Measurements from ENCODE around the gene TTC9B. TPM values are rescaled to one million over a fixed set of nuclear protein-coding genes. Genes with fewer than 3 reads are reported as not detected.

Gene TTC9B
- total RNA-seq, 1 experiment from 2014 or later, result not detected

GRCh38 chr19:40217027-40217810, 965 bp downstream of the TTC9B start (continued):
- TF ChIP-seq TEAD1 (CRISPR knock-in tag; IDR thresholded peaks at IDR 0.05) (no peak), ZNF121 (CRISPR knock-in tag; IDR thresholded peaks at IDR 0.05) (no peak), MYBL2 (CRISPR knock-in tag; IDR thresholded peaks at IDR 0.05) (0 out of 2 replicates have a peak, but pooled peaks have one; percentile 26), E2F4 (CRISPR knock-in tag; IDR thresholded peaks at IDR 0.05; ENCODE audit: borderline replicate concordance, low read depth) (no peak), OVOL2 (CRISPR knock-in tag; IDR thresholded peaks at IDR 0.05; ENCODE audit: borderline replicate concordance) (no peak), IRF1 (CRISPR knock-in tag; IDR thresholded peaks at IDR 0.05) (no peak), MAX (CRISPR knock-in tag; IDR thresholded peaks at IDR 0.05) (peak; percentile 51; the same call in 1 of the 2 replicates), NR1H2 (CRISPR knock-in tag; IDR thresholded peaks at IDR 0.05) (no peak), ZNF423 (CRISPR knock-in tag; IDR thresholded peaks at IDR 0.05) (0 out of 2 replicates have a peak, but pooled peaks have one; percentile 5)

- no peak overlapping the region for H3K27ac Mint-ChIP-seq
- DNase-seq (ENCODE audit: low spot score) (no peak), ATAC-seq (no peak)
- H3K4me3 Mint-ChIP-seq, result peak overlapping the region; percentile 50
- no peaks in the 10 kb centered on the region for H3K9me3 Mint-ChIP-seq
- POLR2A ChIA-PET, result no interaction called here
- no peaks in the 10 kb centered on the region for H3K36me3 Mint-ChIP-seq
- CTCF ChIA-PET, result interaction anchor here (1.1 to 4.6 kb wide), 23 partner anchors 9 to 452 kb away, joined by 3 to 67 read pairs (median 13); partner anchors contain the start of genes CCNP, MAP3K10 and PSMC4
- H3K4me1 Mint-ChIP-seq, result peaks cover 9% of the 10 kb centered on the region
- TF ChIP-seq MXD4 (CRISPR knock-in tag; IDR thresholded peaks at IDR 0.05; ENCODE audit: borderline replicate concordance) (no peak), CBFB (CRISPR knock-in tag; IDR thresholded peaks at IDR 0.05; ENCODE audit: low read depth) (no peak), FOXJ3 (CRISPR knock-in tag; IDR thresholded peaks at IDR 0.05; ENCODE audit: borderline replicate concordance) (no peak), TP53 (CRISPR knock-in tag; IDR thresholded peaks at IDR 0.05) (no peak)
- peaks cover 40% of the 10 kb centered on the region for H3K27me3 Mint-ChIP-seq (ENCODE audit: low read depth)
These were observed 1.5 kb downstream of the TTC9B start for GRCh38 chr19:40216777-40217026.

- no peaks in the 10 kb centered on the region for H3K9me3 Mint-ChIP-seq
- peak overlapping the region; percentile 50 for H3K4me3 Mint-ChIP-seq
- peaks cover 40% of the 10 kb centered on the region for H3K27me3 Mint-ChIP-seq (ENCODE audit: low read depth)
- no peak overlapping the region for H3K27ac Mint-ChIP-seq
- TF ChIP-seq ZNF232 (CRISPR knock-in tag; IDR thresholded peaks at IDR 0.05) (no peak), E2F4 (CRISPR knock-in tag; IDR thresholded peaks at IDR 0.05; ENCODE audit: borderline replicate concordance, low read depth) (no peak), SMAD3 (CRISPR knock-in tag; IDR thresholded peaks at IDR 0.05; ENCODE audit: borderline replicate concordance) (no peak), NR1H2 (CRISPR knock-in tag; IDR thresholded peaks at IDR 0.05) (no peak), ZNF423 (CRISPR knock-in tag; IDR thresholded peaks at IDR 0.05) (no peak), SP1 (CRISPR knock-in tag; conservative IDR thresholded peaks at IDR 0.05) (no peak), MYBL2 (CRISPR knock-in tag; IDR thresholded peaks at IDR 0.05) (no peak)
- DNase-seq (ENCODE audit: low spot score) (no peak), ATAC-seq (no peak)
- H3K36me3 Mint-ChIP-seq, result no peaks in the 10 kb centered on the region
- CTCF ChIA-PET, result interaction anchor here (1.0 to 3.4 kb wide), 17 partner anchors 9 to 452 kb away, joined by 3 to 67 read pairs (median 16); partner anchors contain the start of genes CCNP, MAP3K10 and PSMC4
- POLR2A ChIA-PET, result no interaction called here
- peaks cover 9% of the 10 kb centered on the region for H3K4me1 Mint-ChIP-seq
These were observed 2.0 kb downstream of the TTC9B start for GRCh38 chr19:40216013-40216776.
